ENCODE data around the gene BMPR1B.
"Not testable (repeated sequence)": the region's sequence is repeated elsewhere in the genome, so short reads cannot be mapped to it uniquely, and the experiment has no call there.

Gene BMPR1B

DNA sequence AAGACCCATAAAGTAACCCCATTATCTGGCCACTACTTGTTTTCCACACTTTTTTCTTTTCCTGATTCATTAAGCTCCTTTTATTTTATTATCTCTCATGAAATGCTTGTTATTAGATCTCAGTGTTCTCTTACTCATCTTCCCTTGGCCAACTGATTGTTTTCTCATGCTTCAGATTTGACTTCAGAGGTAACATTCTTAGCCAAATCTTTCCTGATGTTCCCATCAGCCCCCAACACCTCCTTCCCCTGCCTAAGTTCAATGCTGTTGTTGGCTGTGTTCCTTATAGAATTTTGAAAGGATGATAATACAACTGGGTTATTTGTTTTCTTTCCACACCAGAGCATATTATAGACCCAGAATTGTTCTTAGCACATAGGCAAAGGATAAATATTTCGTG lies 75.6 kb downstream of the BMPR1B start:
- no peak for DNase-seq (ENCODE audit: low read depth in 2 of 2)

DNA sequence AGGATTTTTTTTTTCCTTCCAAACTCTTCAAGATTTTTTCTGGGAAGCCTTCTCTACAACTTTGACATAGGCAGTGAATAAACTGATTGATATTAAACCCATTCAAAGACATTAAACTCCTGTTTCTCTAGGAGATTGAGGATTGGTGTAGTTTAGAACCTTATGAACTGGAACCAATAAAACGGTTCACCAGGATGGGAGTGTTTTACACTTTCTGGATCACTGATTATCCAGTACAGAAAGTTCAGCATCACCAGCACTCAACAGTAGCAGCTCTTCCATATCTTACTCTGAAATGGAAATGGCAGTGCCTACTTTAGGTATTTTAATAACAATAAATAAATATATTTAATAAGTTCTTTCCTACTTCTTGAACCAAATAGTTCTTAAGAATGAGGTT lies 76.7 kb downstream of the BMPR1B start:
- no peak for DNase-seq (ENCODE audit: low read depth in 2 of 2)

DNA sequence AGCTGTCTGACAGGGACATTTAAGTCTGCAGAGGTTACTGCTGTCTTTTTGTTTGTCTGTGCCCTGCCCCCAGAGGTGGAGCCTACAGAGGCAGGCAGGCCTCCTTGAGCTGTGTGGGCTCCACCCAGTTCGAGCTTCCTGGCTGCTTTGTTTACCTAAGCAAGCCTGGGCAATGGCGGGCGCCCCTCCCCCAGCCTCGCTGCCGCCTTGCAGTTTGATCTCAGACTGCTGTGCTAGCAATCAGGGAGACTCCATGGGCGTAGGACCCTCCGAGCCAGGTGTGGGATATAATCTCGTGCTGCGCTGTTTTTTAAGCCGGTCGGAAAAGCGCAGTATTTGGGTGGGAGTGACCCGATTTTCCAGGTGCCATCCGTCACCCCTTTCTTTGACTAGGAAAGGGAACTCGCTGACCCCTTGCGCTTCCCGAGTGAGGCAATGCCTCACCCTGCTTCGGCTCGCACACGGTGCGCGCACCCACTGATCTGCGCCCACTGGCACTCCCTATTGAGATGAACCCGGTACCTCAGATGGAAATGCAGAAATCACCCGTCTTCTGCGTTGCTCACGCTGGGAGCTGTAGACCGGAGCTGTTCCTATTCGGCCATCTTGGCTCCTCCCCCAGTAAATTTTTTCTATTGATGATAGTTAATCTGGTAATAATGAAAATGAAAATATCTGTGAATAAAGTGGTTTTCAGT lies 83.6 kb downstream of the BMPR1B start:
- not testable (repeated sequence) for DNase-seq (ENCODE audit: low read depth in 2 of 2)

DNA sequence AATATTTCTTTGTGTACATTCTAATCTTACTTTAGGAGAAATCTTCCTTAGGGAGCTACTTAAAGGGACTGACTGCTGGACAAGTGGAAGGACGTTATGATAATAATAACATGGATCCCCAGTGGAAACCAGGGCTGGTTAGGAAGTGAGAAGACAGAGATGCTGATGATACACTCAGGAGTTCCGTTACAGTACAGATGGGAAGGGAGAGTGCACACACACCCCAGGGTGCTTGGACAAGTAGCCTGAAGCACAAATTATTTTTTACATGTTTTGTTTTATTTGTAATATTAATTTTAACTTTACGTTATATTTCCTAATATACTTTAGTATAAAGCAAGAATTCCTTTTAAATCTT lies 84.1 kb downstream of the BMPR1B start:
- DNase-seq (ENCODE audit: low read depth in 2 of 2): no peak

DNA sequence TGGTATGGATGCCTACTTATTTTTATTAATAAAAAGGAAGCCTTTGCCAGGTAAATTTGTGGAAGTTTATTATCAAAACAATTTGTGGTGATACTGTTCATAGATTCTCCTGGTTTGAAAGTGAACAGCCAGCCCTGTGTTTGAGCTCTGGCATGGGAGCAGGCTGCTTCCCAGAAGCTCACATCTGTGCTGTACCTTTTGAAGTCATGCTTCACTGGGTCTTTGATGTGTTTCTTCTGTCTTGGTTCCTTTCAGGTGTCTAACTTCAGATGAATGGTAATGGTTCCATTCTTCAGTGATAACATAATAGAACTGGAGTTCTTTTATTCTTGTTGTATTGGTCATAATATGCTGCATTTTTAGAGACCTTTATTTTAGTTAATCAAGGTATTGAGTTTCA lies 85.5 kb downstream of the BMPR1B start:
- DNase-seq (ENCODE audit: low read depth in 2 of 2): no peak

DNA sequence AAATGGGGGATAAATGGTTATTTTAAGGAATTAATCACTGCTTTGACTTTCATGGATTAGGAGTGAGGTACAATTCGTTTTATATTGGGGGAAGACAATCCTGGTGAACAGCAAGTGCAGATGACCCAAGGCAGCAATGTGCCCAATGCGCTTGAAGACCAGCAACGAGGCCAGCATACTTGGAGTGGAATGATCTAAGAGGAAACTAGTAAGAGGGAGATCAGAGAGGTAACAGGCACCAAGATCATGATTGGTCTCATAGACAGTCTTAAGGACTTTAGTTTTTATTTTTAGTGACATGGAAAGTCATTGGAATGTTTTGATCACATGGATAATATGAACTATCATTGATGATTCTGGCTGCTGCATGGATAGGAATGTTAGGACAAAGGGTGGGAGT lies 90.6 kb downstream of the BMPR1B start:
- no peak for DNase-seq (ENCODE audit: low read depth in 2 of 2)

DNA sequence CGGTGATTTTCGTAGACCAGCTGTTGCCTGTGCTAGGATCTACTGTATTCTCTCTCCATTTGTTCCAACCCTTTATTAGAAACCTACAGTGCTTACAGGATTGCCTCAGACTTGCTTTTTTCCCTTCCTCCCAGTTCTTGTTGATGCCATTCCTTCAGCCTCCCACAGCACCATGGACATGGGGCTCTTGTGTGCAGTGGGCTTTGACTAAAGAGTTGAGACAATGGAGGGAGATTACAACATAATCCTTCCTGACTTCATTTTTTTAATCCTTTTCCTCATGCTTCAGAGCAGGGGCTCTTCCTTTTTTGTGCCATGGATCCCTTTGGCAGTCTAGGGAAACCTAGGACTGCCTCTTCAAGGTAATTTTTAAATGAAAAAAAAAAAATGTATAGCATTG lies 92.1 kb downstream of the BMPR1B start:
- no peak for DNase-seq (ENCODE audit: low read depth in 2 of 2)

DNA sequence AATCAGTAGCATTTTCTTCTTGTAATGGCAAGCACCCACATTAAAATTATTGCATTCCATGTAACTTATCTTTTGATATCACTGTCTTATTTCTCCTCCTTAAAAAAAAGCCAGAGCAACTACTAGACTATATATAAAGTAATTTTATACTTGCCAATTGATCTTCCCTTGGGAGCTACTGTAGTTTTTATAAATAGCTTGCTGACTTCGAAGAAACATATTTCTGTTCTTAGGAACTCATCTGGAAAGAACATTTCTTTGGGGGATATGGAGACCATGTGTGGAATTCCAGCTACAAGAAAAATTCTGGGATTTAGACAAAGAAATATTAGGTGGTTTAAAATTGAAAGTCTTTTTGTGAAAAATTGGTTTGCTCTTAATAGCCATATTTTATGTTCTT lies 94.9 kb downstream of the BMPR1B start:
- no peak for DNase-seq (ENCODE audit: low read depth in 2 of 2)

DNA sequence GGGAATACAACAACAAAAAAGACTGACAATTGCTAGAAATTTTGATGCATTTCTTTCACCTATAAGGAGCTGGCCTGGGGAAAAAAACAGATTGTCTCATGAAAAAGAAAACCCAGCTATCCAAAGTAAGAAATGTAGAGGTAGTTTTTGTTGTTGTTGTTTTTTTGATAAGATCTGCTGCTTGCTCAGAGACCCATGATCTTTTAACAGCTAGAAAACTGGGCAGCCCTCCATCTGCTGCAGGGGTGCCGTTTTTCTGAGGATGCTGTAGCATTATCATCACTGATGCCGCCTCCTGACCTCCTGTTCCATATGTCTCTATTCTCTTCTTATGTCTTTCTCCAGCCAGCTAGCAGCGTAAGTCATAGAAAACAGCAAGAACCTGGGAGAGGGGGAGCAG lies 98.3 kb downstream of the BMPR1B start:
- DNase-seq (ENCODE audit: low read depth in 2 of 2): no peak

DNA sequence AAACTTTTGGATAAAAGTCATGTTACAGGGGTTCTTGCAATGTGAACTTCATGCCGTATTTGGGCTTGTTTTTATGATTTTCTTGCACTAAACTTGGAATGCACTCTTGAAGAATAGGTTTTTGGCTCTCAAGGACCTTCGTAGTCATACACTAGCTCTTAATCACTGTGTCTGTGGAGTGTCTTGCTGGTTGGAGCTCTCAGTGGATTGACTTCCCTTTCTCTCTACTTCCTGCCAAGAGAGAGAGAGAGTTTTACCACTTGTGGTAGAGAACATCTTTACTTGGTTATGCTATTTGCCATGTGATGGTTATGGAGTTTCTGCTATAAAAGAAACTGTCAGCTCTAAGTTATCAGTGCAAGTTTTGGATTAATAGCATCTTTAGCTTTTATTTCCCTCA lies 112.4 kb downstream of the BMPR1B start:
- DNase-seq (ENCODE audit: low read depth in 2 of 2): no peak

DNA sequence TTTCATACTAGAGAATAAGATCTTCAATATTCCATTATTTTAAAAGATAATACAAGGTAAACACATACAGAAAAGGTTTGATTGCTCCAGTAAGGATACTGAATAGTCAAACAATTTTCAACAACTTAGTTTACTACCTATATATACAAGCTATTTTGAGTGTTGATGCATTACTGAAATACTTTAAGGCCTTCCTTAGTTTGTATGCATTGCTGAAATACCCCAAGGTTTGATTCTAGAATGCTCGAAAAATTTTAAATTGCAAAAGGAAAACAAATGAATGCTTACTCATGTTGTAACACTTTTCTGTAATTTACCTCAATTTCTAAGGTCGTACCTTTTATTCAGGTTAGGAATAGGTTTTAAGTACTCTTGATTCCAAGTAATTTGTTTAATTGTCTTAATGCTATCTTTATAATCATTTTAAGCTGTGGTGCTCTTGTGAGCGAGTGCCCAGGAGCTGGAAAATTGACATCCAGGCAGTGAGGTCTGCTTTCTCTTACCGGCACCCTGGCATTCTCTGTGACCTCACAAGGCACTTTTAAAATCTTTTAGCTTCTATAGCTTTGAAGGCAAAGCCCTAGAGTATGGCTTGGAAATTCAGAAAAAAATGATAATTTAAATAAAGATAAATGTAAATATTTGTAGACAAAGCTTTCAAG lies 114.0 kb downstream of the BMPR1B start:
- no peak for DNase-seq (ENCODE audit: low read depth in 2 of 2)

DNA sequence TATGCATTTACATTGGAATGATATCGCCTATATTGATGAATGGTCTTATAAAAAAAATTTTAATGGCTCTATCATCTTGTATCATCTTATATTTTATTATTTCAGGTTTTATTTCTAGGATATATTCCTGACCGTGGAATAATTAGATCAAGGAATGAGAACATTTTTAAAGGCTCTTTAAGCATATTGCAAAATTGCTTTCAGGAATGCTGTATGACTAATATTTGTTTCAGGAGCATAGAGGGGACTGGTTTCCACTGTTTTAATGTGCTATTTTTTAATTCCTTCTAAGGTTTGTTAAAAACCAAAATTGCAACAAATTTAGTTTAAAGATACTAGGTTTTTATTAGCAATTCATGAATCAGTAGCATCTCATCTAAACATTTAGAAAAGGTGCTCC lies 120.2 kb downstream of the BMPR1B start:
- no peak for DNase-seq (ENCODE audit: low read depth in 2 of 2)

DNA sequence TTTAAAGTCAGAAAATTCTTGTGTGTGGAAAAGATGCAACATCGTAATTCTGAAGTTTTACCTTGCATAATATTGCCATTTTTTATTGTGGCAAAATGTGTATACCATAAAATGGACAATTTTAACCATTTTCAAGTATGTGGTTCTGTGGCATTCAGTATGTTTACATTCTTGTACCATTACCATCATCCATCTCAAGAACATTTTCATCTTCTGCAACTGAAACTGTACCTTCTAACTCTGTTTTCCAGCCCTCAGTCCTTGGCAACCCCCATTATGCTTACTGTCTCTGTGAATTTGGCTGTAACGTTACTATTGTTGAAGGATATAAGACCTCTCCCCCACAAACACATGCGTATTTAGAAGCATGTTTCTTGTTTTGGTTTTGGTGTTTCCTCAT lies 123.2 kb downstream of the BMPR1B start:
- DNase-seq (ENCODE audit: low read depth in 2 of 2): no peak

DNA sequence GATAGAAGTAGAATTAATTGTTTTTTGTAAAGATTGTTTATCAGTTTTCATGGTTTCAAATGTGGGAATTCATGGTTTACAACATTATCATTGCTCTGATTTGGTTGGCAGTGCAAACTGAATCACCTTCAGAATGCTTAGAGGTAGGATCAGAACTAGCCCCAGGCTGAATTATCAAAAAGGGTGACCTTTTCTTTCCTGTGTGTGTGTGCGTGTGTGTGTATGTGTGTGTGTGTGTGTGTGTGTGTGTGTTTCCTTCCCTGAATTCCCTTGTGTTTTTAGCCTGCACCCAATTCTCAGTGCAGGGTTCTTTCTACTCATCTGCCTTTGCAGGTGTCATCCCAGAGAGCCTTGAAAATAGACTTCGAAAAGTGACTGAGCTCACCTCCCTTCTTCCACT lies 125.0 kb downstream of the BMPR1B start:
- no peak for DNase-seq (ENCODE audit: low read depth in 2 of 2)

DNA sequence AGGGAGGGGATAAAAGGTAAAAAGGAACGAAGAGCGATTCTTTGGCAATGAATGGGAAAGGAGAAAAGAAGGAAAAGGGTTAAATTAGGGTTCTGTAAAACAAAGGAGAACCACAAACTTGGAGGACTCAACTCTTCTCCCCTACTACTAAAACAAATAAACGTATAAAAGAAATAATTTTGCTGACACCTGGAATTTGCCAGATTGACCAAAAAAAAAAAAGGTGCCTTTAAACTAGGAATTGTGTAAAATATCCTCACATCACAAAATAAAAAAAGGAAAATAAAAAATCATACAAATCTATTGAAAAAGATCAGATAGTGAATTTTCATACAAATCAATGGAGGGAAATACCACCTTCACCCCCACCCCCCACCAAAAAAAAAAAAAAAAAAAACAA lies 129.3 kb downstream of the BMPR1B start:
- no peak for DNase-seq (ENCODE audit: low read depth in 2 of 2)

DNA sequence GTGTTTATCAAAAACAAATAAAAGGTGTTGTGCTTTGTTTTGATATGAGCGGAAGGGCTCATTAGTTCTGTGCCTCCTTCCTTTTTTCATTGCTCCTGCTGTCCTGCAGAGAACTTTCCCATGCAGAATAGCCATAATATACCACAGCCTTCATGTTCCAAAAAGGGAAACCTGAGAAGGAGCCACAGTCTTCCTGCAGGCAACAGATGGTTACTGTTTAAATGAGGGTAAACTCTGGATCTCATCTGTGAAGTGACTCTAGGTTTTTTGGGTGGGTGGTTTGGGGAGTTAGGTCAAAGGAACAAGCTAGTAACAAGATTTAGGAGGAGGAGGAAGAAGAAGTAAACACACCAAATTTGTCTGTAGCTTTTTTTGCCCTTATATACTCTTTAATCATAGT lies 131.8 kb downstream of the BMPR1B start:
- no peak for DNase-seq (ENCODE audit: low read depth in 2 of 2)

DNA sequence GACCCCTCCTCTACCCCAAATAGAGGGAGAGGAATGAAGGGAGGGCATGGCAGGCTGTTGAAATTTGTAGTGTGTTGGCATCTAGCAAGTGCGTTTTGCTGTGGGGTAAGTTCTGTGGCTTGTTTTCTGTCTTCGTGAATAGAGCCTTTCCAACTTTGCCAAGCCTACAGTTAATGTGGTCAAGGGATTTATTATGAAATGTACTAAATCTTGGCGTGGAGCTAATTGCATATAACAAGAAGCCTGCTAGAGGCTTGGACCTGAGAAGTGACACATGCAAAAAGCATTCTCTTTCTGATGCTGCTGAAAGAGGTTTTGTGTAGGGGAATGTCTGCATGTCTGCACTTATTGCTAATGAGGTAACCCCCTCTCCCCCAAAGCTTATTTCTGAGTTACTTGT lies 132.2 kb downstream of the BMPR1B start:
- DNase-seq (ENCODE audit: low read depth in 2 of 2): no peak

DNA sequence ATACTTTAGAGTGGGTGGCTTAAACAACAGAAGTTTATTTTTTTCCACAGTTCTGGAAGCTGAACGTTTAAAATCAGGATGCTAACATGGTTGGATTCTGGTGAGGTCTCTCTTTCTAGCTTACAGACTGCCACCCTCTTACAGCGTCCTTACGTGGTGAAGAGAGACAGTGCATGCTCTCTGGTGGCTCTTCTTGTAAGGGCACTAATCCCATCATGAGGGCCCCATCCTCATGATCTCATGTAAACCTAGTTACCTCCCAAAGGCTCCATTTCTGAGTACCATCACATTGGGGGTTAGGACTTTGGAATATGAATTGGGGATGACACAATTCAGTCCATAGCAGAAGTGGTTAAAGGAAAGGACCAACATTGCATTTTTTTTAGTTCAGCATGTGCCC lies 132.8 kb downstream of the BMPR1B start:
- DNase-seq (ENCODE audit: low read depth in 2 of 2): no peak

DNA sequence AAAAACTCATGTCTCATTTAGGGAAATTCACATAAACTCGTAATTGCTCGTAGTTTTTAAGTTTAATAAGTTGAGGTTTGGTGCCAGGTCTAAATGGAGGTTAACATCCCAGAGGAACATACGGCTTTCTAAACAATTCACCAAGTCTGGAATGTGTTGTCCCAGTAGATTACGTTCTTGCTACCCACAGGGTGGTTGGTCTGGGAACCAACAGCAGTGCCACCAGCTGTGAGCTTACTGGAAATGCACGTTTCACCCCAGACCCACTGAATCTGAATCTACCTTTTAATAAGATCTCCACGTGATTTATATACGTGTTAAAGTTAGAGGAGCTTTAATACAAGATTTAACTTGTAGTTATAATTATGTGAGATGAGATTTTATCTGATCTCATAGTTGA lies 134.3 kb downstream of the BMPR1B start:
- DNase-seq (ENCODE audit: low read depth in 2 of 2): no peak

DNA sequence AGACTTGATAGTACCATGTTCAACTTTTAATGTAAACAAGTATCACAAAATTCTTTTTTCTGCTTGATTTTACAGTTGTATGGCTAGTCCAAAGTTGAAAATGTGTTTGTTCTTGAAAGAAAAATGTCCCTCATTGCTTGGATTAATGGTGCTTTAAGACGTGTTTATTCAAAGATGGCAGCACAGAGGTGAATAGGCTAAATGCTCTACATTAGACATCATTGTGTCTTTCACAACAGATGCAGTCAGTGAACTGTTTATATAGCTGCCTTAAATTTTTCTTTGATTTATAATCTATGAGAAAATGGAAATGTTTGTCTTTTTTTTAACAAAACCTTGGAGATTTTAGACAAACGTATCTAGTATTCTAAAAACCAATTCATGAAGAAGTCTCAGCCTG lies 137.3 kb downstream of the BMPR1B start:
- no peak for DNase-seq (ENCODE audit: low read depth in 2 of 2)

DNA sequence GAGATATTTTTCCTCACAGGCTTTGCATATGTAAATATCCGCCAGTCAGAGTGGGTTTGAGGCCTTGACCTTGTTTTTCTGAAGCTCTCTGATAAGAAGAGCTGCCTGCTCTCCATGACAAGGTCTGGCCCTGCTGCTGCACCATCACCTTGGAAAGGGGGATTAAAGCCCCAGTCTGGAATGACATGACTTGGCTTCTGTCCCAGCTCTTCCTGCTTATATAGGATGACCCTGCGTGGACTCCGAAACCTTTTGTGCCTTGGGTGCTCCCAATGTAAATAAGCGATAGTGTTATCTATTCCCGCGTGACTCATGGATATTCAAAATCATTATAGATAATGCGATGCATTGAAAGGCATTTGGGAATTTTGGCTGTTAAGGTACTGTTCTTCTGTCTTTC lies 139.3 kb downstream of the BMPR1B start:
- DNase-seq (ENCODE audit: low read depth in 2 of 2): no peak

DNA sequence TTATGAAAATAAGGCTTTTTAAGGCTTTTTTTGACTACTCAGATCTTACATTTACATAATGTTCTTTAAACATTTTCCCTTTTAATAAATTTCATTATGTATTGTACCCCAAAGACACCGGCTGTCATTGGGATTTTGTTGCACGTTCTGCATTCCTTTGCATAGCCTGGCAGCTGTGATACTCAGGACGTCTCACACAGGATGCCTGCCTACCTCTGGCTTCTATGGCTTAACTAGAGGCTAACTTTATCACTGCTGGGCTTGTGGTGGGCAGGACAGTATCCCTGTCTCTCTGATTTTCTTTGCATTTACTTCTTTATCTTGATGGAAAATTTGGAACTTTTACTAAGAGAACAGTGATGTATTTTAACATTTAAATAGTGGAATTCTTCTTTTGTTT lies 147.8 kb downstream of the BMPR1B start:
- no peak for DNase-seq (ENCODE audit: low read depth in 2 of 2)

DNA sequence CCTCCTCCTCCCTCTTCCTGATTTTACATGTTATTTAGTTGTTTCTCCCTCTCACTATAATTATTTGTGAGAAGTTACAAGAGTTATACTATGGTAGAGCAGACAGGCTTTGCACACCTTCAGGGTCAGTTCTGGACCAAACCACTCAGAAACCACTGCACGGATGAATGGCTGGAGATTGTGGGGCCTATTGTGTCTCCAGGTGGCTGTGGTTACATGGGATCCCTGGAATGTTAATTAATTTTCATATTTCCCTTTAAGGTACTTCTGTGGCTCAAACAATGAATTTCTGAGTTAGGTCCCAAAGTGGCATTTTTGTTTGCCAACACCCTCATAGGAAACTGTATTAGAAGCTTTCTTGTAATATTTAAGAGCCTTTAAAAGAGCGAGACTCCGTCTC lies 151.9 kb downstream of the BMPR1B start:
- DNase-seq (ENCODE audit: low read depth in 2 of 2): no peak

DNA sequence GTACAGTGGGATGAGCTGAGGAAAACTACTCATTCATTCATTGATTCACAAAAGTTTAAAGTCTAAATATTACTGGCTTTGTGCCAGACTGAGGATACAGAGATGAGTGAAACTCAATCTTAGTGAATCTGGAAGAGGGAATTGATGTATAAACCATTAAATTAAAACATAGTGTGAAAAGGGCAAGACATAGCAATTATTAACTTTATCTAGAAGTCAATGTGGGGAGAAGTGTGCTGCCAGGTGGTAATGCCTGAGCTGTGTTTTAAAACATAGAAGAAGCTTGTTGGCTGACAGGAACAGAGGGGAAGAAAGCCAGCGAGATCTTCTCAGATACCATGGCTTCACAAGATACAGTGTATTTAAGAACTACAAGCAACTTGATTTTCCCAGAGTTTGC lies 153.4 kb downstream of the BMPR1B start:
- no peak for DNase-seq (ENCODE audit: low read depth in 2 of 2)
